ENCODE results near the gene HHIPL2. TPM values are rescaled to one million over a fixed set of nuclear protein-coding genes. Genes with fewer than 3 reads are reported as not detected.
A peak's percentile ranks its signal among the peaks of the same experiment; 100 is the strongest.

HHIPL2 gene
- total and polyA plus RNA-seq, 2 of the 4 experiments (the other 2 are of a cell fraction), result under 0.01 to 0.12 TPM

DNA sequence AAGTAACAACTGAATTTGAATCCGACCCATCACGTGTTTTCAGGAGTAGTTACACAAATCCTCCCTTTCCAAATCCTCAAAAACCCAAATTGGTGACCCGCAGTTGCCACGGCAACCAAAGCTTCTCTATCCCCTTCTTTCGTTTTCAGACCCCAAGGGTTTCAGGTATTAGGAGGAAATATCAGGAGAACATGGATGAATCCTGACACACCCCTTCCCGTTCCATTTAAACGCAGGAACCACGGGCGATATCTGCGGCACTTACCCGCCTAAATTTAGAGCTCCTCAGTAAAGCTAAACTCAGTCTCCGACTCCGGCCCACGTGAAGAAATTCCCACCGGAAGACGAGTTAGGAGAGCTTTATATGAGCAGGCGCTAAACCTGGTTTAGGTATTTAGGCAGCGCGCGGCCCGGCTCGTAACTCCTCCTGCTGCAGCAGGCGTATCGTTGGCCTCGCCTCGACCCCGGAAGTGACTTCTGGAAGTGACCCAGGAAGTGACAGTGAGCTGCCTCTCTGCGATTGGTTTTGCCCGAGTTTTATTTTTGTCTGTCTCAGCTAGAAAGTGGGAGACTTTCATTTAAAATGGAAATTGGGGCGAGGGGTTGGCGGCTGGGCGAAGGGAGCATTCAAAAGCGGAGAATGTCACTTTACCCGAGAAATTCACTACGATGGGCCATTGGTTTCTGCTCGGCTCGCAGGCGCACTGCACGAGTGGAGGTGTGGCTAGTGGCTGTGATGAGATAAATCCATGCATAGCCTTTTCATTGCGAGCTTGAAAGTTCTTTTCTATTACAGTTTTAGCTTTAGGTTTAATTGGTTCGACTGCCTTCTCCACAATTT is 41.8 kb upstream of the HHIPL2 start, which contains the start of gene TAF1A:
TSS of gene TAF1A (minus strand) at position 472 of the 841 bp plus-strand sequence.
- 8% methylated on average over 9 of the region's 41 CpGs; no CpG with 5 or more reads in 1 of the 2 experiments for WGBS, 2 experiments (ENCODE audit: extremely low coverage in 2 of 2, insufficient read length in 1 of 2)
- peak within 1 kb of the TSS; percentile 55 for H3K23ac ChIP-seq (ENCODE audit: low read depth, low read length)
- no peak within 1 kb of the TSS for H2BK20ac ChIP-seq (ENCODE audit: low read depth, low read length)
- no peaks in the 10 kb centered on the region for H4K20me1 ChIP-seq (ENCODE audit: insufficient read depth, low read length)
- peak within 1 kb of the TSS; percentile 82 for H3K18ac ChIP-seq (ENCODE audit: low read depth, low read length)
- in situ Hi-C loops (cut with MboI; ENCODE audit: low sequenced_read_pairs) (no loop called here), intact Hi-C loops (cut with micrococcal nuclease) (no loop called here), dilution Hi-C loops (cut with HindIII; ENCODE audit: low sequenced_read_pairs, unreplicated experiment) (no loop called here)
- peaks cover 3% of the 10 kb centered on the region; the same call in 1 of the 2 replicates for H3K36me3 ChIP-seq (ENCODE audit: control insufficient read depth, insufficient read depth, low read length)
- peak within 1 kb of the TSS; percentile 69 for H3K4me3 ChIP-seq (ENCODE audit: insufficient read depth, low read depth, low read length)
- H2BK120ac ChIP-seq (ENCODE audit: low read depth, low read length), result peak within 1 kb of the TSS; percentile 25; the same call in 1 of the 2 replicates
- H2AFZ ChIP-seq (replicated peaks; ENCODE audit: low read length, poor library complexity), result peak within 1 kb of the TSS; percentile 83
- peak; percentile 74 for DNase-seq
- H3K4me2 ChIP-seq (ENCODE audit: low read depth, low read length), result peak within 1 kb of the TSS; percentile 95
- peak within 1 kb of the TSS; percentile 89 to 99 for H4K8ac ChIP-seq (ENCODE audit: low read depth in 2 of 2, low read length in 2 of 2)
- H3K27ac ChIP-seq (ENCODE audit: insufficient read depth, low read length), result peak within 1 kb of the TSS; percentile 84
- H3K56ac ChIP-seq (ENCODE audit: extremely low read depth, insufficient read depth, low read length), result peak within 1 kb of the TSS; percentile 80
- H3K4me1 ChIP-seq (ENCODE audit: control insufficient read depth, insufficient read depth, low read length), result peaks cover 4% of the 10 kb centered on the region; the same call in 1 of the 2 replicates
- no peaks in the 10 kb centered on the region for H3K9me3 ChIP-seq (ENCODE audit: control insufficient read depth, insufficient read depth, low read length)
- no peak within 1 kb of the TSS; the same call in 2 of the 3 replicates for H2BK15ac ChIP-seq (ENCODE audit: low read depth, low read length)
- no peaks in the 10 kb centered on the region for H3K27me3 ChIP-seq (ENCODE audit: control insufficient read depth, insufficient read depth, low read length)
- H3K14ac ChIP-seq (replicated peaks; ENCODE audit: low read depth, low read length), result peak within 1 kb of the TSS; percentile 29
- ChIA-PET CTCF (interaction anchor here (0.6 kb wide), 1 partner anchor 675 kb away, joined by 3 read pairs; no protein-coding TSS in a partner anchor), POLR2A (ENCODE audit: unreplicated experiment) (interaction anchor here (0.7 to 1.1 kb wide), 2 partner anchors 9 to 124 kb away, joined by 3 read pairs; no protein-coding TSS in a partner anchor)
- TF ChIP-seq MAZ (IDR thresholded peaks at IDR 0.05; ENCODE audit: borderline replicate concordance, low read depth, low read length) (no peak), MXI1 (IDR thresholded peaks at IDR 0.05; ENCODE audit: borderline replicate concordance, low read depth, low read length) (peak; percentile 68; the same call in 1 of the 2 replicates), BHLHE40 (IDR thresholded peaks at IDR 0.05; ENCODE audit: low read depth, low read length) (peak; percentile 61; the same call in 1 of the 2 replicates), MAFK (IDR thresholded peaks at IDR 0.05; ENCODE audit: low read depth, low read length) (peak; percentile 27; the same call in 1 of the 2 replicates)
- TF ChIP-seq, protein P1, sequence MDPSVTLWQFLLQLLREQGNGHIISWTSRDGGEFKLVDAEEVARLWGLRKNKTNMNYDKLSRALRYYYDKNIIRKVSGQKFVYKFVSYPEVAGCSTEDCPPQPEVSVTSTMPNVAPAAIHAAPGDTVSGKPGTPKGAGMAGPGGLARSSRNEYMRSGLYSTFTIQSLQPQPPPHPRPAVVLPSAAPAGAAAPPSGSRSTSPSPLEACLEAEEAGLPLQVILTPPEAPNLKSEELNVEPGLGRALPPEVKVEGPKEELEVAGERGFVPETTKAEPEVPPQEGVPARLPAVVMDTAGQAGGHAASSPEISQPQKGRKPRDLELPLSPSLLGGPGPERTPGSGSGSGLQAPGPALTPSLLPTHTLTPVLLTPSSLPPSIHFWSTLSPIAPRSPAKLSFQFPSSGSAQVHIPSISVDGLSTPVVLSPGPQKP (IDR thresholded peaks at IDR 0.05; ENCODE audit: borderline replicate concordance, low read depth, low read length), result no peak
- peak within 1 kb of the TSS; percentile 61 for H2BK5ac ChIP-seq (ENCODE audit: low read depth, low read length, poor library complexity, severe bottlenecking)
- no TSS peak for BruUV-seq (replicated peaks)
- peak within 1 kb of the TSS; percentile 56 for H3K4ac ChIP-seq (ENCODE audit: low read depth, low read length)
- no peaks in the 10 kb centered on the region for H3K9me1 ChIP-seq (ENCODE audit: insufficient read depth, low read length)
- peaks cover 13 to 21% of the 10 kb centered on the region in 2 experiments for H3K79me1 ChIP-seq (ENCODE audit: low read depth in 1 of 2, low read length in 2 of 2)
- peak within 1 kb of the TSS; percentile 80 for H2AK9ac ChIP-seq (replicated peaks; ENCODE audit: low read depth, low read length, poor library complexity)
- H4K5ac ChIP-seq (ENCODE audit: low read depth, low read length), result peak within 1 kb of the TSS; percentile 96
- peak; percentile 97 for ATAC-seq (ENCODE audit: low read depth)
- H4K91ac ChIP-seq (ENCODE audit: insufficient read depth, low read depth, low read length), result peak within 1 kb of the TSS; percentile 49
- 0 out of 2 replicates have a peak within 1 kb of the TSS, but pooled peaks have one; percentile 35 for H2AK5ac ChIP-seq (ENCODE audit: low read depth, low read length)
- H3K9ac ChIP-seq (ENCODE audit: low read depth, low read length), result peak within 1 kb of the TSS; percentile 86

Measured in IMR-90 (cell line).